Gastroesophageal sphincter (tissue), 4 donors: ENCODE measurements around the gene FURIN. TPM values are rescaled to one million over a fixed set of nuclear protein-coding genes. Genes with fewer than 3 reads are reported as not detected.
A peak's percentile ranks its signal among the peaks of the same experiment; 100 is the strongest.

Source experiments
- ATAC-seq: fragments of 150-250 bp; one replicate; pipeline ENCODE4 v1.9.1; 2016; ENCODE audit warnings: mild to moderate bottlenecking, moderate library complexity
- H3K27ac ChIP-seq, 4 donors: fragments of 200-600 bp; sonication (generic) in 3 of 4; 1 replicate in 3 of 4; 2 replicates in 1 of 4; pipeline ENCODE4 v1.5.1; 2016 to 2019
- H3K27me3 ChIP-seq: fragments of 200-600 bp; sonication (generic); one replicate; pipeline ENCODE4 v1.5.1; 2019
- H3K36me3 ChIP-seq, 2 donors: fragments of 200-600 bp; sonication (generic); one replicate each; pipeline ENCODE4 v1.5.1; 2019; ENCODE audit warnings: control low read depth in 1 of 2
- H3K4me1 ChIP-seq, 3 donors: fragments of 200-600 bp; sonication (generic); 1 replicate in 2 of 3; 2 replicates in 1 of 3; pipeline ENCODE4 v1.5.1; 2016 to 2019; ENCODE audit warnings: control low read depth in 2 of 3
- H3K4me3 ChIP-seq, 2 donors: fragments of 200-600 bp; sonication (generic); one replicate each; pipeline ENCODE4 v1.5.1; 2019; ENCODE audit warnings: mild to moderate bottlenecking in 1 of 2, moderate library complexity in 1 of 2
- H3K9me3 ChIP-seq, 3 donors: fragments of 200-600 bp; sonication (generic); one replicate each; pipeline ENCODE4 v1.5.1; 2017 to 2019; ENCODE audit warnings: control low read depth in 2 of 3
- CTCF ChIP-seq, 4 experiments: fragments of 200-600 bp in 2 of 4; fragments of 450-650 bp in 2 of 4; sonication (generic) in 1 of 4; IDR thresholded peaks; one replicate each; pipeline ENCODE4 v1.5.1; 2017 to 2019; ENCODE audit warnings: antibody characterized with exemption in 4 of 4, mild to moderate bottlenecking in 2 of 4, moderate library complexity in 2 of 4
- EP300 ChIP-seq: sonication (generic); formaldehyde crosslinking; IDR thresholded peaks from one replicate; pipeline ENCODE4 v1.6.1; 2017; ENCODE audit warnings: antibody characterized with exemption, mild to moderate bottlenecking
- POLR2A ChIP-seq, 2 donors: fragments of 450-650 bp; IDR thresholded peaks; one replicate each; pipeline ENCODE4 v1.6.1; 2017; ENCODE audit warnings: antibody characterized with exemption in 2 of 2, mild to moderate bottlenecking in 2 of 2, moderate library complexity in 1 of 2
- POLR2AphosphoS5 ChIP-seq: sonication (generic); formaldehyde crosslinking; IDR thresholded peaks from one replicate; pipeline ENCODE4 v1.6.1; 2017; ENCODE audit warnings: antibody characterized with exemption
- WGBS, 2 donors: methylation state at CpG; one replicate each; pipeline ENCODE4 v1.1.5; 2018; ENCODE audit warnings: low coverage in 1 of 2; 5-methylcytosine and 5-hydroxymethylcytosine counted together
- total RNA-seq, 4 donors: library from RNA; depleted of rRNA; stranded (reverse); fragments of >200 nt; gene quantifications; one replicate each; pipeline ENCODE4 v1.1.0, GENCODE V29; 2016

FURIN gene
- total RNA-seq, 4 donors from 2014 or later, result 34.1 to 75.4 (median 59.8) TPM

- no peak for ATAC-seq
- TF ChIP-seq EP300, result no peak
- TF ChIP-seq CTCF (IDR thresholded peaks at IDR 0.05), result no peak
- TF ChIP-seq POLR2AphosphoS5, result no peak
- no peak for TF ChIP-seq POLR2A (IDR thresholded peaks at IDR 0.05)
- Histone ChIP-seq H3K27me3 (no peaks in the 10 kb centered on the region), H3K9me3 (no peaks in the 10 kb centered on the region), H3K4me3 (peak overlapping the region; percentile 42 to 61), H3K27ac (peak overlapping the region; percentile 48 to 92 (median 88)), H3K36me3 (no peaks in the 10 kb centered on the region), H3K4me1 (peaks cover 0 to 48% (median 20%) of the 10 kb centered on the region in 3 donors)
- 31 to 54% methylated on average over 11 to 21 of the region's 21 CpGs for WGBS, 2 donors
Measured at GRCh38 chr15:90929246-90930019, 61.0 kb downstream of the FURIN start.

GRCh38 chr15:90930861-90931574 lies 62.6 kb downstream of the FURIN start:
- H3K4me3 ChIP-seq, result peak overlapping the region in 1 of 2 donors; percentile 61

GRCh38 chr15:90931575-90931827 lies 63.1 kb downstream of the FURIN start:
- Histone ChIP-seq H3K9me3 (no peaks in the 10 kb centered on the region), H3K27ac (peak overlapping the region in 3 of 4 donors; percentile 88 to 92 (median 89)), H3K4me3 (peak overlapping the region in 1 of 2 donors; percentile 81), H3K36me3 (no peaks in the 10 kb centered on the region), H3K27me3 (no peaks in the 10 kb centered on the region), H3K4me1 (peaks cover 0 to 65% (median 33%) of the 10 kb centered on the region in 3 donors)
- no peak for ATAC-seq
- TF ChIP-seq EP300, result no peak
- TF ChIP-seq CTCF (IDR thresholded peaks at IDR 0.05), result no peak
- TF ChIP-seq POLR2A (IDR thresholded peaks at IDR 0.05), result no peak
- TF ChIP-seq POLR2AphosphoS5, result no peak
- WGBS, 2 donors, result 83% methylated on average over 1 of the region's 6 CpGs; no CpG with 5 or more reads in 1 of the 2 donors

More at GRCh38 chr15:90930861-90931574, 62.6 kb downstream of the FURIN start:
- H3K27me3 ChIP-seq, result no peaks in the 10 kb centered on the region
- no peak for TF ChIP-seq CTCF (IDR thresholded peaks at IDR 0.05)
- no peak for TF ChIP-seq POLR2AphosphoS5
- no peak for TF ChIP-seq POLR2A (IDR thresholded peaks at IDR 0.05)
- no peak for TF ChIP-seq EP300
- peak overlapping the region; percentile 48 to 92 (median 88) for H3K27ac ChIP-seq
- H3K9me3 ChIP-seq, result no peaks in the 10 kb centered on the region
- peaks cover 0 to 60% (median 28%) of the 10 kb centered on the region in 3 donors for H3K4me1 ChIP-seq
- 61 to 64% methylated on average over 7 to 8 of the region's 15 CpGs for WGBS, 2 donors
- no peaks in the 10 kb centered on the region for H3K36me3 ChIP-seq
- no peak for ATAC-seq

GRCh38 chr15:90931828-90932659 lies 63.7 kb downstream of the FURIN start, which contains the start of gene HDDC3:
HDDC3 (minus strand) TSS chr15:90932549; CDS start chr15:90932540, 9 bp downstream.
- ATAC-seq, result peak; percentile 74
- peaks cover 0 to 3% of the 10 kb centered on the region in 2 donors for H3K36me3 ChIP-seq
- TF ChIP-seq POLR2A (IDR thresholded peaks at IDR 0.05) (peak; percentile 51 to 69), EP300 (no peak), CTCF (IDR thresholded peaks at IDR 0.05) (peak; percentile 85 to 96 (median 90)), POLR2AphosphoS5 (peak; percentile 78)
- H3K9me3 ChIP-seq, result no peaks in the 10 kb centered on the region
- no peaks in the 10 kb centered on the region for H3K27me3 ChIP-seq
- peak within 1 kb of the TSS; percentile 36 to 92 (median 88) for H3K27ac ChIP-seq
- H3K4me1 ChIP-seq, result peaks cover 0 to 71% (median 34%) of the 10 kb centered on the region in 3 donors
- H3K4me3 ChIP-seq, result peak within 1 kb of the TSS; percentile 68 to 81
- WGBS, 2 donors, result 0 to 16% methylated on average over 2 to 4 of the region's 52 CpGs
